H1 (cell line): ENCODE results near the gene CIC. TPM values are rescaled to one million over a fixed set of nuclear protein-coding genes. Genes with fewer than 3 reads are reported as not detected.

Source experiments
- BACH1 ChIP-seq: IDR thresholded peaks from 2 replicates; pipeline ENCODE4 v1.6.1; 2012; ENCODE audit warnings: low read length, improper control_type of control experiment
- CBX8 ChIP-seq: fragments of 300-800, 300-1000 bp; sonication (generic); IDR thresholded peaks from 2 replicates; pipeline ENCODE4 v1.7.1; 2016; ENCODE audit warnings: low read depth, low read length, borderline replicate concordance
- E2F6 ChIP-seq: IDR thresholded peaks from 2 replicates; pipeline ENCODE4 v1.6.1; 2012; ENCODE audit warnings: inconsistent platforms
- PHF8 ChIP-seq: fragments of 200-600 bp; sonication (generic); conservative IDR thresholded peaks from 2 replicates; pipeline ENCODE4 v1.7.1; 2012; ENCODE audit warnings: low read depth, mild to moderate bottlenecking, inconsistent platforms, low read length, moderate library complexity
- RAD21 ChIP-seq, 2 experiments: IDR thresholded peaks in 1 of 2; conservative IDR thresholded peaks in 1 of 2; 2 replicates each; pipeline ENCODE4 v1.6.1; 2011; ENCODE audit warnings: low read depth in 2 of 2, low read length in 2 of 2, improper control_type of control experiment in 1 of 2, inconsistent platforms in 1 of 2, mild to moderate bottlenecking in 1 of 2, moderate library complexity in 1 of 2
- YY1 ChIP-seq: IDR thresholded peaks from 2 replicates; pipeline ENCODE4 v1.6.1; 2011; ENCODE audit warnings: low read depth, mild to moderate bottlenecking, low read length
- ZNF274 ChIP-seq: IDR thresholded peaks from 2 replicates; pipeline ENCODE4 v1.7.0; 2012; ENCODE audit warnings: low read length, borderline replicate concordance; ENCODE audit errors: extremely low read depth
- polyA plus RNA-seq, 7 experiments: library from polyadenylated mRNA; depleted of rRNA in 3 of 7; stranded (reverse) in 5 of 7; unstranded in 2 of 7; fragments of >200 nt in 5 of 7; fragments of 200-250 nt in 2 of 7; gene quantifications; 1 replicate in 5 of 7; 2 replicates in 1 of 7; 4 replicates in 1 of 7; pipeline versions ENCODE4 v1.2.1 to v1.2.3, GENCODE V29; 2011 to 2013; ENCODE audit warnings: missing spikeins in 2 of 7, mixed read lengths in 2 of 7
- total RNA-seq: library from RNA; stranded (reverse); fragmentation: NEBNext Ultra II Directional; extraction: Animal tissue kit (Norgen Biotek cat#: 25700); gene quantifications from 2 replicates; pipeline ENCODE4 v1.2.1, GENCODE V29; 2021

The CIC gene
- total and polyA plus RNA-seq, 2 of the 8 experiments (the other 6 are each of a cell fraction or from before 2014, with no cell fraction given), result 13.2 to 43.6 TPM

GRCh38 chr19:42246143-42246921 lies 22.7 kb upstream of the CIC start (continued):
- no peak for TF ChIP-seq ZNF274
- peak; percentile 72 to 75 for TF ChIP-seq RAD21 (IDR thresholded peaks at IDR 0.05 in 1 of 2, conservative IDR thresholded peaks at IDR 0.05 in 1 of 2; ENCODE audit: low read depth in 2 of 2, low read length in 2 of 2)
- 0 out of 2 replicates have a peak, but pooled peaks have one; percentile 34 for TF ChIP-seq YY1
- TF ChIP-seq E2F6, result no peak
- no peak for TF ChIP-seq CBX8
- TF ChIP-seq BACH1, result no peak
- no peak for TF ChIP-seq PHF8
